Measurements from ENCODE around the gene IGSF6. TPM values are rescaled to one million over a fixed set of nuclear protein-coding genes. Genes with fewer than 3 reads are reported as not detected.

IGSF6 gene
- total RNA-seq, 8 experiments from 2014 or later, result 0.46 to 7.4 (median 1.0) TPM

DNA sequence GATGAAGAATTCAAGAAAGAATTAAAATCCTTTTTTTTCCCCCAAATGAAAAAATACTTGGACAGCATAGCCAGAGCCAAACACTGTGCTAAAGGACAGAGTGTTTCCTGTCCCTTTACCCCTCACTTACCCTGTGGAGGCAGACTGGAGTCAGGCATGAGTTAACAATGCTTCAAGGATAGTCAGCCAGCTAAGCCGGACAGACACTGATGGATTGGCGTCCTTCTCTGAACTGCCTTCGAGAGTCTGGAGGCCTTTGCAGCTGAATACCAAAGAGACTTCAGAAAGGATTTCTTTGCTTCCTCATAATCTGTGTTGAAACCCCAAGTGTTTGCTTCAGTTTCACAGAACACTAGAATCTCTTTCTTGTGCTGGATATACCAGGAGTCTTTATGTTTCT, 48.5 kb downstream of the IGSF6 start:
- Histone ChIP-seq H3K27ac (no peak overlapping the region), H3K4me1 (replicated peaks in 1 of 2) (peaks cover 20 to 34% of the 10 kb centered on the region in 2 donors), H3K4me3 (no peak overlapping the region)
- in situ Hi-C loops (cut with MboI; ENCODE audit: low pct_unique_long_range_greater_than_20kb in 2 of 9, low sequenced_read_pairs in 9 of 9, unreplicated experiment in 9 of 9), result no loop called here
- WGBS, 10 experiments, result 0 to 75% (median 7%) methylated on average over 2 to 3 of the region's 3 CpGs; no CpG with 5 or more reads in 4 of the 10 experiments
- peak in 3 of 8 experiments; percentile 15 to 24 (median 21) for ATAC-seq (replicated peaks in 6 of 8)

DNA sequence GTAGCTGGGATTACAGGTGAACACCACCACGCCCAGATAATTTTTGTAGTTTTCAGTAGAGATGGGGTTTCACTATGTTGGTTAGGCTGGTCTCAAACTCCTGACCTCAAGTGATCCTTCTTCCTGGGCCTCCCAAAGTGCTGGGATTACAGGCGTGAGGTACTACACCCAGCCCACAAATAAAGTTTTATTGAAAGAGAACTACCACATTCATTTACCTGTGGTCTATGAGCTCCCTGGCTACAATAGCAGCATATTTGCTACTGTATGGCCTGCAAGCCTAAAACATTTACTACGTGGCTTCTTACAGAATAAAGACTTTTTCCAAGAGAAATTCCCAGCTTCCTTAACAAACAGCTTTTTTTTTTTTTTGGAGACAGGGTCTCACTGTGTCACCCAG, 49.6 kb downstream of the IGSF6 start:
- no peak overlapping the region for H3K4me3 ChIP-seq
- no peak for ATAC-seq (replicated peaks in 6 of 8)
- H3K27ac ChIP-seq, result no peak overlapping the region
- peaks cover 24 to 34% of the 10 kb centered on the region in 2 donors for H3K4me1 ChIP-seq (replicated peaks in 1 of 2)
- in situ Hi-C loops (cut with MboI; ENCODE audit: low pct_unique_long_range_greater_than_20kb in 2 of 9, low sequenced_read_pairs in 9 of 9, unreplicated experiment in 9 of 9), result no loop called here
- 83 to 100% (median 100%) methylated on average over 1 to 3 of the region's 3 CpGs; no CpG with 5 or more reads in 3 of the 10 experiments for WGBS, 10 experiments

DNA sequence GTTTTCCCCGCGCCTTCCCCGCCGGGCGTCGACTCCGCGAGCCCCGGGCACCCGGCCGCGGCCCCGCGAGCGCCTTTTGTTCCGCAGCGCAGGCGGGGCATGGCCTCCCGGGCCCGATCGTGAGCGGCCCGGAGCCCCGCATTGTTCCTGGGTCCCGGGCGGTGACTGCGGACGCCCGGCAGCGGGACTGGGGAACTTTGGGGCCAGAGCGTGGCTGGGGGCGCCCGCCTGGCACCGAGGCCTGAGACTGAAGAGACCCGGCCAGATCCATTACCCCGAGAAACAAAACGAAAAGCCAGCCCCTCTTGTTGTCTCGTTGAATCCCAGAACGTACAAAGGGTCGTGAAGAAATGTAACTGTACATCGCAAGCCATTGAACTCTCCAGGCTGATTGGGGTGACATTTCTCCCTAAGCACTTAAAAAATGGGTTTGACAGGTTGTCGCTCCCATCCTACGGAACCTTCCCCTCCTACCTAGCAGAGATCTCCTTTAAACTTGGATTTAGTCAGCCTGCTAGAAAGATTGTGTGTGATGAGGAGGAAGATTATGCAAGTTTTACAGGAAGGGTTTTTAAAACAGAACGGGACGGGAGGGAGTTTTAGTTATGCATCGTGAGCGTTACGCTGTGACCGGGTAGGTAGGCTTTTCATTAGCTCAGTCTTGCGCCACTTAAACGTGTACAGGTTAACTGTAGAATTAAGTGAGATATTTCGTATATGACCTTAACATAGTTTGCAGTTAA, 52.2 kb downstream of the IGSF6 start:
- Histone ChIP-seq H3K4me1 (replicated peaks in 1 of 2) (peaks cover 24 to 34% of the 10 kb centered on the region in 2 donors), H3K4me3 (peak overlapping the region; percentile 72 to 92 (median 82)), H3K27ac (peak overlapping the region; percentile 92 to 93)
- in situ Hi-C loops (cut with MboI; ENCODE audit: low pct_unique_long_range_greater_than_20kb in 2 of 9, low sequenced_read_pairs in 9 of 9, unreplicated experiment in 9 of 9), result no loop called here
- 0 to 2% (median 0%) methylated on average over 1 to 11 of the region's 52 CpGs; no CpG with 5 or more reads in 3 of the 10 experiments for WGBS, 10 experiments
- peak in 3 of 8 experiments; percentile 8 to 19 (median 16) for ATAC-seq (replicated peaks in 6 of 8)

DNA sequence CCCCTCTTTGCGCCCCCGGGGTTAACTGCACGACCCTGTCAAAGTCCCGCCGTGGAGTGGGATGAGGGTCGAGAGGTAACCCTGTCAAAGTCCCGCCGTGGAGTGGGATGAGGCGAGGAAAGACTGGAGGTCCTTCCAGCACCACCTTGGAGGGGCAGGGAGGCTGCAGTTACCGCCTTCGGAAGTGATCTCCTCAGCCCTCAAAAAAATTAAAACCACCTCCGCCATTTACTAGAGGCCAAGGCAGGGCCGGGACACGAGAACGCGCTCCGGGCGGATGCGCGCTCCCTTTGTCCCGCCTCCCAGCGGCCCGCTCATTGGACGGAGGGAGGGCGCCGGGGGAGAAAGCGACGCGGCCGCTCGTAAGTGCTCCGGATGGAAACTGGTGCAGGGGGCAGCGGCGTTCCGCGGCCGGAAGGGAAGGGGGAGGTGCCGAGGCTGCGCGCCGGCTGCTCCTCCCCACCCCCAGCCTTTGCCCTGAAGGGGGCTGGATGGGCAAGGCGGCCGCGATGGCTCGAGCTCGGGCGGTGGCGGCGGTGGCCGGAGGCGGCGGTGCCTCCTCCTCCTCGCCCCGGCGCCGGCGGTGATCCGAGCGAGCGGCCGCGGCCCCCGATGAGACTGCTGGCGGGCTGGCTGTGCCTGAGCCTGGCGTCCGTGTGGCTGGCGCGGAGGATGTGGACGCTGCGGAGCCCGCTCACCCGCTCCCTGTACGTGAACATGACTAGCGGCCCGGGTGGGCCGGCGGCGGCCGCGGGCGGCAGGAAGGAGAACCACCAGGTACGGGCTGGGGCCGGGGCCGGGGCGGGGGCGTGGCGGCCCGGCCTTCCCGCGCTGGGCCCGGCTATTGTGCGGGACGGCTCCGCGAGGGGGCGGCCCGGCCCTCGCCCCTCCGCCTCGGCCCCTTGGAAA, 53.0 kb downstream of the IGSF6 start, which contains the start of gene METTL9:
METTL9 (plus strand) TSS at position 456 of the 909 bp plus-strand sequence; CDS start at position 613, 157 bp downstream.
- in situ Hi-C loops (cut with MboI; ENCODE audit: low pct_unique_long_range_greater_than_20kb in 2 of 9, low sequenced_read_pairs in 9 of 9, unreplicated experiment in 9 of 9), result loop anchor here in 3 of 9 experiments (25.0 kb wide), 1 partner anchor 113 kb away; no protein-coding TSS in a partner anchor
- H3K27ac ChIP-seq, result peak within 1 kb of the TSS; percentile 92 to 93
- H3K4me1 ChIP-seq (replicated peaks in 1 of 2), result peaks cover 18 to 28% of the 10 kb centered on the region in 2 donors
- peak within 1 kb of the TSS; percentile 72 to 92 (median 82) for H3K4me3 ChIP-seq
- WGBS, 10 experiments, result 0% methylated on average over 1 to 9 of the region's 100 CpGs; no CpG with 5 or more reads in 6 of the 10 experiments
- peak; percentile 92 to 97 (median 94) for ATAC-seq (replicated peaks in 6 of 8)

DNA sequence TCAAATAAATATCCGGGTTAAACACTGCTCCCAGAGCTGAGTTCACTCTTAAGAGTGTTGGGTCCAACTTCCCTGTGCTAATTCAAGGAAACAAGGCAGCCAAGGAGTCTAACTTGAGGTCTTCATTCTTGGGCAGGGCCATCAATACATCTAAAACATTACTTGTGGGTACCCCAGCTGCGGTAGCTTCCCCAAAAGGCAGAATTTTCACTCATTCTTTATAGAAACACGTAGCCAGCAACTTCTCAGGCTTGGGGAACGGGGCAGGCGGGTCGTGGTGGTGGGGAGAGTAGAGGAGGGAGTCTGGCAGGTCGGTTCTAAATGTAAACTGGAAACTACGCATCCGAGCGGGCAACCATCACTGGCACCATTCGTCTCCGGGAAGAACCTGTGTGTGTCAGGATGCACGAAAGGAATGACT, 53.7 kb downstream of the IGSF6 start:
- Histone ChIP-seq H3K4me1 (replicated peaks in 1 of 2) (peaks cover 12 to 21% of the 10 kb centered on the region in 2 donors), H3K27ac (peak overlapping the region; percentile 84 to 93), H3K4me3 (peak overlapping the region; percentile 72 to 92 (median 82))
- ATAC-seq (replicated peaks in 6 of 8), result peak in 6 of 8 experiments; percentile 0 to 7 (median 2)
- in situ Hi-C loops (cut with MboI; ENCODE audit: low pct_unique_long_range_greater_than_20kb in 2 of 9, low sequenced_read_pairs in 9 of 9, unreplicated experiment in 9 of 9), result loop anchor here in 3 of 9 experiments (25.0 kb wide), 1 partner anchor 114 kb away; no protein-coding TSS in a partner anchor
- WGBS, 10 experiments, result 0 to 7% (median 4%) methylated on average over 1 to 10 of the region's 13 CpGs; no CpG with 5 or more reads in 3 of the 10 experiments

DNA sequence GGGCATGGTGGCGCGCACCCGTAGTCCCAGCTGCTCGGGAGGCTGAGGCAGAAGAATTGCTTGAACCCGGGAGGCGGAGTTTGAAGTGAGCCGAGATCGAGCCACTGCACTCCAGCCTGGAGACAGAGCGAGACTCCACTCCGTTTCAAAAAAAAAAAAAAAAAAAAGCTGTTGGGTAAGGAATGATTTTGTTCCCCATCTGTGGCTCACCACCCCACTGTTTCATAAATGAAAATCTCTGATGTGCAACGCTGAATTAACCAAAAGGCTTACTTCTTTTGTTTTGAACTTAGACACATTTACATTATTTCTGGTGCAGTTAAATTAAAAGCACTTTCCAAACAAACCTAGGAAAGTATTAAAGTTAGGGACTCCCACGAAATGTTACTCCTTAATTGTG, 54.2 kb downstream of the IGSF6 start:
- peak overlapping the region in 1 of 5 donors; percentile 92 for H3K4me3 ChIP-seq

DNA sequence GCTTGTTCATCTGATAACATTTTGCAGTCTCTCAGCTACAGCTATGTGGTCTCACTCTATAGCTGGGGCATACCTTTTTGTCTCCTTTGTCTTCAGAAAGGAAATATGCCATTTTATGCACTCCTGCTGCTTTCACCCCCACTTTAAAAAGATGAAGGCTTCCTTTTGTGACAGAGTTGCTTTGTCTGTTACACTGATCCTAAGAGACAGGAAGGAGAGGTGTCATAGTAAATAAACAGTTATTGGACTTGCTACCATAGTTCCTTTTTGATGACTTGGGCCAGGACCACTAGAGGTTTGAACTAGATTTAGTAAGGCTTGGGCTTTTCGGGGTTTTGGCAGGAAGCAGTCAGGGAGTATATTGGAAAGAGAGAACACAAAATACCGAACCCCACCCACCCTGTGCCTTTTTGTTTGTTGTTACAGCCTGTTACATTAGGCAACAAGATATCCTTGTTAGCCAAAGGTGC, 54.8 kb downstream of the IGSF6 start:
- 72 to 100% (median 95%) methylated on average over 1 to 2 of the region's 2 CpGs; no CpG with 5 or more reads in 3 of the 10 experiments for WGBS, 10 experiments

More for the DNA sequence above, 54.2 kb downstream of the IGSF6 start:
- ATAC-seq (replicated peaks in 6 of 8), result no peak
- peak overlapping the region in 1 of 2 donors; percentile 93 for H3K27ac ChIP-seq
- H3K4me1 ChIP-seq (replicated peaks in 1 of 2), result peaks cover 9 to 20% of the 10 kb centered on the region in 2 donors
- in situ Hi-C loops (cut with MboI; ENCODE audit: low pct_unique_long_range_greater_than_20kb in 2 of 9, low sequenced_read_pairs in 9 of 9, unreplicated experiment in 9 of 9), result loop anchor here in 3 of 9 experiments (25.0 kb wide), 1 partner anchor 114 kb away; no protein-coding TSS in a partner anchor
- WGBS, 10 experiments, result 65 to 100% (median 92%) methylated on average over 2 to 12 of the region's 12 CpGs; no CpG with 5 or more reads in 3 of the 10 experiments

DNA sequence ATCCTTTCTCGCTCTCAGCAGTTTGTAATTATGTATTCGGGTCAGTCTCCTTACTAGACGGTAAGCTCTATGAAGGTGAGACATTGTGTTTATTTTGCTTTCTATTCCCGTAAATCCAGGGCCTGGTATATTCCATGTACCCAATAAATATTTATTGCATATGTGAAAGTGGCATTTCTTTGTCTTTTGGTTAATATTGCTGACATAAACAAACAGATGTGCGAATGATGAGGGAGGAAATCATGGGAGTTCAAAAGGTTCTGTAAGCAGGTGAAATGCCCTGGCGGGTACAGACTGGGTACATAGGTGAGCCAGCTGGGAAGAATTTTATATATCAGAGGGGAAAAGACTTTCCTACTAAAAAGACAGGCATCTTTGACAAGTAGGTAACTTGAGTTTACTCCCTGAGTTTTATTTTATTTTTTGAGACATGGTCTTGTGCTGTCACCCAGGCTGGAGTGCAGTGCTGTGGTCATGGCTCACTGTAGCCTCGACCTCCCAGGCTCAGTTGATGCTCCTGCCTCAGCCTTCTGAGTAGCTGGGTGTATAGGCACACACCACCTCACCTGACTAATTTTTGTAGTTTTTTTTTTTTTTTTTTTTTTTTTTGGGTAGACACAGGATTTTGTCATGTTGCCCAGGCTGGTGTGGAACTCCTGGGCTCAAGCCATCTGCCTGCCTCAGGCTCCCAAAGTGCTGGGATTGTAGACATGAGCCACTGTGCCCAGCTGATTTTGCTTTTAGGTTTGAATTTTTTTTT, 58.7 kb downstream of the IGSF6 start:
- ATAC-seq (replicated peaks in 6 of 8), result no peak
- WGBS, 10 experiments, result 45 to 87% (median 69%) methylated on average over 1 to 6 of the region's 7 CpGs; no CpG with 5 or more reads in 2 of the 10 experiments
- H3K27ac ChIP-seq, result no peak overlapping the region
- H3K4me3 ChIP-seq, result no peak overlapping the region
- in situ Hi-C loops (cut with MboI; ENCODE audit: low pct_unique_long_range_greater_than_20kb in 2 of 9, low sequenced_read_pairs in 9 of 9, unreplicated experiment in 9 of 9), result loop anchor here in 3 of 9 experiments (25.0 kb wide), 1 partner anchor 119 kb away; no protein-coding TSS in a partner anchor
- peaks cover 4% of the 10 kb centered on the region in 2 donors for H3K4me1 ChIP-seq (replicated peaks in 1 of 2)

More for the DNA sequence above, 54.8 kb downstream of the IGSF6 start:
- Histone ChIP-seq H3K27ac (no peak overlapping the region), H3K4me1 (replicated peaks in 1 of 2) (peaks cover 9 to 20% of the 10 kb centered on the region in 2 donors), H3K4me3 (no peak overlapping the region)
- no peak for ATAC-seq (replicated peaks in 6 of 8)
- in situ Hi-C loops (cut with MboI; ENCODE audit: low pct_unique_long_range_greater_than_20kb in 2 of 9, low sequenced_read_pairs in 9 of 9, unreplicated experiment in 9 of 9), result loop anchor here in 3 of 9 experiments (25.0 kb wide), 1 partner anchor 115 kb away; no protein-coding TSS in a partner anchor

DNA sequence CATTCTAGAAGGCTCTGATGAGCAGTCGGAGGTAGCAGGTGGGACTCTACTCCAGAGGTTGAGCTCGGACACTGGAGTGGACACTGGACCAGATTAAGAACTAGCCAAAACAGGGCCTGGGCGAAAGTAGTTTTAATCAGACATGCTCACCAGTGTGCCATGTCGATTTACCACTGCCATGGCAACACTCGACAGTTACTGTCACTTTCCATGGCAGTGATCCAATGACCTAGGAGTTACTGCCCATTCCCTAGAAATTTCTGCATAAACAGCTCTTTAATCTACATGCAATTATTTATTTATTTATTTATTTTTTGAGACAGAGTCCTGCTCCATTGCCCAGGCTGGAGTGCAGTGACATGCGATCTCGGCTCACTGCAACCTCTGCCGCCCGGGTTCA, 60.2 kb downstream of the IGSF6 start:
- no peak for ATAC-seq (replicated peaks in 6 of 8)
- Histone ChIP-seq H3K27ac (no peak overlapping the region), H3K4me3 (no peak overlapping the region), H3K4me1 (replicated peaks in 1 of 2) (no peaks in the 10 kb centered on the region)
- WGBS, 10 experiments, result 72 to 95% (median 83%) methylated on average over 1 to 8 of the region's 9 CpGs; no CpG with 5 or more reads in 4 of the 10 experiments
- in situ Hi-C loops (cut with MboI; ENCODE audit: low pct_unique_long_range_greater_than_20kb in 2 of 9, low sequenced_read_pairs in 9 of 9, unreplicated experiment in 9 of 9), result loop anchor here in 3 of 9 experiments (25.0 kb wide), 1 partner anchor 120 kb away; no protein-coding TSS in a partner anchor

DNA sequence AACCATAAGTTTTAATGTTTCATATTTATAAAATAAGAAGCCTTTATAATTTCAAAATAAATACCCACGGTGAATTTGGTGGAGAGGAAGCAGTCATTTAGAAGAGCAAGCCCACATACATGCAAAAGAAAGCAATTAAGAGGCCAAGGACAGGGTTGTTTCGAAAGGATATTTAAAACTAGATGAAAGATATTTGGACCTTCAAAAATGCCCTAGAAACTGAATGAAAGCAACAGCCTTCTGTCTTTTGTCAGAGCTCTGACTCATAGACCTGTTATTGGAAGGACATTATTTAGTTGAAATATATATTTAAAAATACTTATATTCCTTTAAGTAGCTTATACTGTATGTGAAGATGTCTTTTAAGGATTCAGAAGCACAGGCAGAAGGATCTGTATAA, 61.6 kb downstream of the IGSF6 start:
- ATAC-seq (replicated peaks in 6 of 8), result no peak
- Histone ChIP-seq H3K4me1 (replicated peaks in 1 of 2) (no peaks in the 10 kb centered on the region), H3K4me3 (no peak overlapping the region), H3K27ac (no peak overlapping the region)
- WGBS, 10 experiments, result 58 to 100% (median 75%) methylated on average over 1 to 2 of the region's 2 CpGs; no CpG with 5 or more reads in 1 of the 10 experiments
- in situ Hi-C loops (cut with MboI; ENCODE audit: low pct_unique_long_range_greater_than_20kb in 2 of 9, low sequenced_read_pairs in 9 of 9, unreplicated experiment in 9 of 9), result loop anchor here in 3 of 9 experiments (25.0 kb wide), 1 partner anchor 122 kb away; no protein-coding TSS in a partner anchor

DNA sequence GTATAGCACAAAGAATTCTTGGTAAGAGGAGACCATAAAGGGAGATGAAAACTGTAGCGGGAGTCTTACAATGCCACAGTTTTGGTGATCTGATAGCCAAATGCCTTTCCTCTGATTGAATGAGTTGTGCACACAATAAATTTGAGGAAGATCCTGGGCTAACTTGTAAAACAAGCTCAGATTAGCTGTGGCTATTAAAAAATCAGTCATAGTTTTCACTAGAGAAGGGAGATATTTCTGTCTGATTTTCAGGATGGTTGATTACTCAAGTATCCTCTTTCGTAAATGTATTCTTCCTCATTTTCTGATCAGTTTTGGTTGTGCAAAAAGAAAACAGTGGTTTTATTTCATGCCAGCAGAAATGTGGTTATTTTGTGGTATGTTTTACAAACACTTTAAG, 62.1 kb downstream of the IGSF6 start:
- H3K27ac ChIP-seq, result no peak overlapping the region
- in situ Hi-C loops (cut with MboI; ENCODE audit: low pct_unique_long_range_greater_than_20kb in 2 of 9, low sequenced_read_pairs in 9 of 9, unreplicated experiment in 9 of 9), result loop anchor here in 3 of 9 experiments (25.0 kb wide), 1 partner anchor 122 kb away; no protein-coding TSS in a partner anchor
- H3K4me1 ChIP-seq (replicated peaks in 1 of 2), result no peaks in the 10 kb centered on the region
- no peak overlapping the region for H3K4me3 ChIP-seq
- ATAC-seq (replicated peaks in 6 of 8), result no peak
- WGBS, 10 experiments, result 63 to 100% (median 92%) methylated on average over 1 to 2 of the region's 2 CpGs; no CpG with 5 or more reads in 2 of the 10 experiments
